Tibial nerve (tissue), 4 donors: ENCODE measurements around the gene CTNNA1.

Source experiments
- CTCF ChIP-seq, 5 experiments: fragments of 200-600 bp in 3 of 5; fragments of 450-650 bp in 2 of 5; sonication (generic) in 3 of 5; IDR thresholded peaks; one replicate each; pipeline ENCODE4 v1.5.1; 2016 to 2019; ENCODE audit warnings: antibody characterized with exemption in 5 of 5, mild to moderate bottlenecking in 3 of 5, moderate library complexity in 2 of 5
- EP300 ChIP-seq, 2 donors: sonication (generic); formaldehyde crosslinking; IDR thresholded peaks; one replicate each; pipeline ENCODE4 v1.6.1; 2017; ENCODE audit warnings: antibody characterized with exemption in 2 of 2, mild to moderate bottlenecking in 1 of 2
- POLR2A ChIP-seq, 2 donors: fragments of 450-650 bp; IDR thresholded peaks; one replicate each; pipeline ENCODE4 v1.6.1; 2017; ENCODE audit warnings: antibody characterized with exemption in 2 of 2, mild to moderate bottlenecking in 2 of 2, moderate library complexity in 2 of 2

DNA sequence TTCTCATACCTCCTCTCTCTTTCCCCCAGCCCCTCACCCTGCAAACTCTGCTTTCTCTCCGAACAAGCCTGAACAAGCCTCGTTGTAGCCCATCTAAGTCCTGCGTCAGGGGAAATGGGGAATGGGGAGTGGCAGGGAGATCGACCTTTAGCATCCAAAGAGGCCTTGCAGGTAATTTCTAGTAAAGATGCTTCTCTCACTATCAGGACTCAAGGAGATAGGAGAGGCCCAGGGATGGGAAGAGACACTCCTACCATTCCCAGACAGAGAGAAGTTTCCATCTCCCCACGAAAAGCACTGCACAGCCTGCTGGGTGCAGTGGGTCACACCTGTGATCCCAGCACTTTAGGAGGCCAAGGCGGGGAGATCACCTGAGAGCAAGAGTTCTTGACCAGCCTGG is 44.4 kb upstream of the CTNNA1 start:
- TF ChIP-seq CTCF (IDR thresholded peaks at IDR 0.05) (no peak), POLR2A (IDR thresholded peaks at IDR 0.05) (no peak), EP300 (IDR thresholded peaks at IDR 0.05) (no peak)
